ENCODE data around the gene FAM227B.
"Not testable (repeated sequence)": the region's sequence is repeated elsewhere in the genome, so short reads cannot be mapped to it uniquely, and the experiment has no call there.

The FAM227B gene

DNA sequence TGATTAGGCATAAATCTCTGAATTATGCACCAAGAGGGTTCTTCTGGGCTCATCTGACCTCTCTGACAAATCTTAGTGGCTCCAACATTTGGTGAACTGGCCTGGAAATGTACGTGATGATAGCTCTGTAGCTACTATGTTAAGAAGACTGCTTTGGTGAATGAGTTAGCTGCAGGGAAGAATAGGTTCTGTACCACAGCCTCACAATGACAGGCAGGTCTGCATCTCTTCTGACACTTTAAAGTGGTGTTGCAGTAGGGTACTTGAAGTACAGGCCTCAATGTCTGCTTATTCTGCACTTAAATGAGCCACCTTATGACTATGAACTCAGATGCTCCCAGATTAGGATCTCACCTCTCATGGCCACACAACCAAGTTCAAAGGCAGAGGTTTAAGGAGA lies 190.6 kb downstream of the FAM227B start:
- DNase-seq: no peak

DNA sequence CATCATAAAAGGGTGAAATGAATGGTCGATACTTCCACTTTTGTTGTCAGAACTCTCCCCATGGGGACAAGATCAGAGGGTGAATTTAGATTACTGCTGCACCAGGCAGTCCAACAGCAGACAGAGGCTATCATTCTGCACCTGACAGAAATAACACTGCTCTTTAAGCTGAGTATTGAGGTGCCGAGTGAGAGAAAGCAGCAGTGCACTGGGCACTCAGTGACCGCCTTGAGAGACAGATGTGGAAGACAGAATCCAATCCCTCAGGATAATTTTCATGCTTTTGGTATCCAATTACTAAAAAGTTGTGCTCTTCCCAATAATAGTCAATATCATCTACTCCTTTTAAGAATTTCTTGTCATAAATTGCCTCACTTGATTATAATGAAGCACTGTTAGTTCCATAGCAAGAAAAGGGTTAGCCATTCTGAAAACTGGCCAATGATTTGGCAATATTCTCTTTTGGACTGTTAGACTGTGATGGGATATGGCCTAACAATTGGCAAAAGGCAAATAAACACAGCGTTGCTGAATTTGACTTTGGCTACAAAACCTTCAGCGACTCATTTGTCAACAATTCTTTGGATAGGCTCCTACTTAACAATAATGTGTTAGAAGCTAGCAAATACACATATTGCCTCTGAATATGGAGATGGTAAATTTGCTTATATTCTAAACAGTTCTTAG lies 192.1 kb downstream of the FAM227B start:
- no peak for DNase-seq

DNA sequence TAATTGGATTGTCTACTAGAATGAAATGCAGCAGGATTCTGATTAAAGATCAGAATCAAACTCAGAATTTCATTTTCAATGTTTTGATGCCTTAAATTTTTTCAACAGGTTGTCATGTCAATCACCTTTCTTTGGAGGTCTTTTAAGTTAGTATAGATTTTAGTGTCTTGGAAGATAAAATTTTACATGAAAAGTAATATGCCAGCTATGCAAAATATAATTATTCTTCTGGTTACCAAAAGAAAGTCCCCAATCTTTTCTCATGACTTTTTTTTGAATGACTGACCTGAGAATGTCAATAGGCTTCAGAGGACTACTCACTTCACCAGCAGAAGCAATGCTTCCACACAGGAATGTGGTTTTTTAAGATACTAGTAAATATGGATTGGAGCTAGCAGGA lies 193.2 kb downstream of the FAM227B start:
- DNase-seq: no peak

DNA sequence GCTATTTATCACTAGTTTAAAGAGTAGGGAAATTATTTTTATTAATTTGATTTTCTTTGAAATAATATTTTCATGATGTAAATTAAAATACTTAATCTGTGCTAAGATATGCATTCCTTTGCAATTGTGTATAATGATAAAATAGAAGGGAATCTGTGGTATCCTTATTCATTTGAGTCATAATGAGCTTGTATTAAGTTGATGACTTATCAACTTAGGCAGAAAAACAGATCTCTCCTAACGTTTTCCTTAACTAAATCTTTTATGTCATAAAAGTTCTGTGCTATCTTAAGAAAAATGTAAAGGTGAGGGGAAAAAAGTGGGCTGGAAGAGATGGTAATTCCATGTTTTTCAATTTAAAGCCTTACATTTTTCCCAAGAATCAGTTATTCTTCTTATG lies 195.7 kb downstream of the FAM227B start:
- DNase-seq: no peak

DNA sequence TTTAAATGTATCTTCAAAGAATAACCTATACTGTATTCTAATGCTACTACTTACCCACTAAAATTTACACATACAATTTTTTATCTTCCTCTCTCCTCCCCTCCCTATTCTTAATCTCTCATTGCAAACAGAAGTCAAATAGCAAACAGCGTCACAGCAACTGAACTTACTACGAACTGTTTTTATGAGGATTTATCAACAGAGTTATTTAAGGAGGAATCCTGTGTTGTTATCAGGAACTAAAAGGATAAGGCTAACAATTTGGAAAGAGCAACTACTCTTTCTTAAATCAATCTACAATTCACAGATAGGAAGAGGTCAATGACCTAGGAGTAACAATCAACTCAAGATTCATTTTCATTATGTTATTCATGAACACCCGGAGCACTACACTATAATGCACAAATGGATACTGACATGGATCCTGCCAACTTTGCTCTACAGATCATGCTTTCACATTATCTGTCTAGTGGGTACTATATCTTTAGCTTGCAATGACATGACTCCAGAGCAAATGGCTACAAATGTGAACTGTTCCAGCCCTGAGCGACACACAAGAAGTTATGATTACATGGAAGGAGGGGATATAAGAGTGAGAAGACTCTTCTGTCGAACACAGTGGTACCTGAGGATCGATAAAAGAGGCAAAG lies 196.6 kb downstream of the FAM227B start:
- no peak for DNase-seq

DNA sequence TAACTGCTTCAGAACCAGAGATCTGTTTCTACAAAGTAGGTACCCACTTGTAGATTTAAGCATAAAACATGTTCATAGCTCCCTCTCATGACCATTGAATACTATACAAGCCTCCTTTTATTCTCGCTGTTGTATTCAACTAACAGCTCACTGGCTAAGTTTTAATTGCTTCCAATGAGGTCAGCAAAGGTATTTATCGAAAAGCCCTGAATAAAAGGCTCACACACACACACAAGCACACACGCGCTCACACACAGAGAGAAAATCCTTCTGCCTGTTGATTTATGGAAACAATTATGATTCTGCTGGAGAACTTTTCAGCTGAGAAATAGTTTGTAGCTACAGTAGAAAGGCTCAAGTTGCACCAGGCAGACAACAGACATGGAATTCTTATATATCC lies 197.6 kb downstream of the FAM227B start, which contains the start of gene FGF7:
Gene FGF7, plus strand, starts transcription at position 222 of the 400 bp plus-strand sequence. CDS start 1,056 bp downstream, outside the sequence.
- no peak for DNase-seq

DNA sequence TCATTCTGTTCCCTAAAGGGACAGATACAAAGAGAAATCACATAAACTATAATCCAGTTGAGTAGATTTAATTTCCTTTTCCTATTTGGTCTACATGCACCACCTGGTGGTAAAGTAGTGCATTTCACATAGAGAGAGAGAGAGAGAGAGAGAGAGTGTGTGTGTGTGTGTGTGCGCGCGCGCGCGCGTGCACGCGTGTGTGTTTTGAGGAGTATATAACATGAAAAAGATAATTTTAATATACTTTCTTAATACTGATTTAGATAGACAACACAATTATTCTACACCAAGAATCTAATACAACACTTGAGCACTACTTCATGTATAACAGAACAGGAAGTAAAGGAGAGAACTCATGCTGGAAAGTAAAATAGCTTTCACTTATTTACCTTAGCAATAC lies 198.6 kb downstream of the FAM227B start:
- peak; percentile 11 for DNase-seq

DNA sequence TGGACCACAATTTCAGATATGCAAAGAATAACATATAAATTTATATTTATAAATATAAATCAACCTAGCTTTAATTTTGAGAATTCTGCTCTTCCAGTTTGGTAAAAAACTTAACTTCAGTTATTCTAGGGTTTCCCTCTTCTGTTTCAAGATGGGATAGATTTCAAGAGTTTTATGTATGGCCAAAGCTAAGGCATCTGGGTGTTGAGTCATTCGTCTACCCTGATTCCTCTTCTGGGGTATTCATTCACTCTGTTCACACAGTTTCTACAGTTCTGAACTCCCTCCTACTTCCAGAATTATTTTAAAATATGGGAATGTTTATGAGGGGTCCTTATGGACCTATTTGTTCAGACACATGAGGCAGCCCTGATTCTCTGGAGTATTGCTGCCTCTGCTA lies 201.8 kb downstream of the FAM227B start:
- no peak for DNase-seq

DNA sequence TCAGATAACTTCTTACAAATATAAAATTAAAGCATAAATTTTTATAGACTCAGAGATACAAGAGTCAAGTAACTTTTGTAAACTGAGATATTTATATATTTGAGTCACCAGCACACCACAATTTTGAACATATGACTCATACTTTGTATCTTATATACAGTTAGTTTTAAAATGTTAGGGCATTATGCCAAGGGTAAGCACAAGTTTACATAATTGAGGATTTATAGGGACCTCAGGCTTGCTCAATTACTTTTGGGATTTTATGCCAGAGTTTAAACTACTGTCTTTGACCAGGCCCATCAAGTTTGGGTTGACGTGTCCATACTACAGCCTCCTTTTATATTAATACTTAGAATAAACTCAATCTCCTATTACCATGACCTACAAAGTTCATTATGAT lies 205.0 kb downstream of the FAM227B start:
- DNase-seq: no peak

DNA sequence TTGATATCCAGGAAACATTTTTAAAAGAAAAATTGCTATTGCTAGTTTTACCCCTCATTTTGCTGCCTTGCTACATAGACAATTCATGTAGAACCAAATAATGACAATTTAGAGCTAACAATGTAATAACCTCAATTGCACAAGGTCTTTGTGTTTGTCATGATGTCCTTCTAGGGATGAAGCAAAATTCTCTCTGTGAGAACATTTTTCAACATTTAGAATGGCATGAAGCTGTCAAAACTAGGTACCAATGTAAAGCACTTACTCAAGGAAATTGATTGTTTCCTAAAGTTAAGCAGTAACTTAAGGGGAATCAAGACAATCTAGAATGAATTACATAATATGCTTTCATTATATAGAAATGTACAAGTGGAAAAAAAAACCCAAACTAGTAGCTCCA lies 205.5 kb downstream of the FAM227B start:
- no peak for DNase-seq

DNA sequence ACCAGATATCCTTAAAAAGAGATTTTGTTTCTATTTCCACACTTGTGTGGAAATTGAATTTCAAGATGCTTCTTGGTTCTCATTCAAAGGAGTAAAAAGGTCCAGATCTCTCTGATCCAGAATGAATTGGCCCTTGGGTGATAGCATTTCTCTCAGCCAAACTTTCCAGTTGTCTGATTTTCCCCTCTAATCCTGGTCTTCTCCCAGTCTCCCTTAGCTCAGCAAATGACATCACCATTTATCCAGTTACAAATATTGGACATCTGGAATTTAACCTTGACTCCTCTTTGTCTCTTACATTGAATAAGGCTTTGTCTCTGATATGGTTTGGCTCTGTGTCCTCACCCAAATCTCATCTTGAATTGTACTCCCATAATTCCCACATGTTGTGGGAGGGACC lies 207.8 kb downstream of the FAM227B start:
- no peak for DNase-seq

DNA sequence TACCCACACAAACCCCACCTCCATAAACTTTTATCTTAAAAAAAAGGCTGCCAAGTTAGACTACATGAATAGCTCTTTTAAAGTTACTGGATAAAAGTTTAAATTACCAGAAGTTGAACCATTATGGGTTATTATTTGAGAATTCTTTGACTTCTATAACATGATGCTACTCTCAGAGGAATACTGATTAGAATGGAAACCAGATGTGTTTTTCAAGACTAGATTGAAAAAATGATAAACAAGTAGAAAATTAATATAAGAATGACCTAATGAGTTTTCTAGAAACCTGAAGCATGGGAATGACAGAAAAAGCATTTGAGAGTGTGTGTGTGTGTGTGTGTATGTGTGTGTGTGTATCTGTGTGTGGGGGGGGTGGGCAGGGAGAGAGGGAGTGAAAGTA lies 210.0 kb downstream of the FAM227B start:
- no peak for DNase-seq

DNA sequence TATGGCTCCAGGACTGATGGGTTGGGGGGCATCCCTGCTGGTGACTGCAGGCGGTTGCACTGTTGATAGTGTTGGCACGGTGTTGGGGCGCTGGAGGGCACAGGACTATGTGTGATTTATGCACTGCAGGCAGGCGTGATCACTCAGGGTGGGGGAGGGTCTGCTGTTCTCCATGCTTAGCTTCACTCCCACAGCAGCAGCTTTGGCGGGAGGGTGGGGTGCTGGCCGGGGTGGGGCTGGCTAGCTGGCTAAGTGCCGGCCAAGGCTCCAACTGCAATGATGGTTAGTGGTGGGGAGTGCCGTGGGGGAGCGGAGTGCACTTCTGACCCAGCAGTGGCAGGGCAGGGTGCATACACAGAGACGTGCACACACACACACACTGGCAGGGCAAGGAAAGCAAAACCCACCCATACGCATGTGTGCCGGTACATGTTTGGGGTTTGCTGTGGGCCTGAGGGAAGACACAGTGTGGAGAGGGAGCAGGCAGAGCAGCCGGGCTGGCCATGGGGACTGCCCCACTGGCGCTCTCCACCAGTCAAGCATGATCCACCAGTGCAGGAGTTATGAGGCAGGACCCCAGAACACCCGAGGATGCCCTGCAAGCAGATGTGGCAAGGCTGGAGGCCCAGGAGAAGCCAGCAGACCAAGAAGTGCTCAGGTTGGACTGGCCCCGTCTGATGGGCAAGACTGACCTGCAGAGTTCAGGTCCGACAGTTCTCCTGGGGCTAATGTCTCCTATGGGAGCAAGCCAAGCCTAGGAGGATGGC lies 214.1 kb downstream of the FAM227B start:
- no peak for DNase-seq

DNA sequence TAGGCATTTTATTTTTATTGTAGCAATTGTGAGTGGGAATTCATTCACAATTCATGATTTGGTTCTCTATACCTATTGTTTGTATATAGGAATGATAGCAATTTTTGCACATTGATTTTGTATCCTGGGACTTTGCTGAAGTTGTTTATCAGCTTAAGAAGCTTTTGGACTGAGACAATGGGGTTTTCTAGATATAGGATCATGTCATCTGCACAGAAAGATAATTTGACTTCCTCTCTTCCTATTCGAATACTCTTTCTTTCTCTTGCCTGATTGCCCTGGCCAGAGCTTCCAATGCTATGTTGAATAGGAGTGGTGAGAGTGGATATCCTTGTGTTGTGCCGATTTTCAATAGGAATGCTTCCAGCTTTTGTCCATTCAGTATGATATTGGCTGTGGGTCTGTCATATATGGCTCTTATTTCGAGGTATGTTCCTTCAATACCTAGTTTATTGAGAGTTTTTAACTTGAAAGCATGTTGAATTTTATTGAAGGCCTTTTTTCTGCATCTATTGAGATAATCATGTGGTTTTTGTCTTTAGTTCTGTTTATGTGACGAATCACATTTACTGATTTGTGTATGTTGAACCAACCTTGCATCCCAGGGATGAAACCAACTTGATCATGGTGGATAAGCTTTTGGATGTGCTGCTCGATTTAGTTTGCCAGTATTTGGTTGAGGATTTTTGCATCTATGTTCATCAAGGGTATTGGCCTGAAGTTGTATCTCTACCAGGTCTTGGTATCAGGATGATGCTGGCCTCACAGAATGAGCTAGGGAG lies 217.9 kb downstream of the FAM227B start:
- not testable (repeated sequence) for DNase-seq

DNA sequence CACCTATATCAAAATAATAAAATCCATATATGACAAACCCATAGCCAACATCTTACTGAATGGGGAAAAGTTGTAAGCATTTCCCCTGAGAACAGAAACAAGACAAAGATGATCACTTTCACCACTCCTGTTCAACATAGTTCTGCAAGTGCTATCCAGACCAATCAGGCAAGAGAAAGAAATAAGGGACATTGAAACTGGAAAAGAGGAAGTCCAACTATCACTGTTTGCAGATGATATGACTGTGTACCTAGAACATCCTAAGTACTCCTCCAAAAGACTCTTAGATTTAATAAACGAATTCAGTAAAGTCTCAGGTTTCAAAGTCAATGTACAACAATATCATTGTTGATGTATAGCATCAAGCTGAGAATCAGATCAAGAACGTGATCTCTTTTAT lies 233.1 kb downstream of the FAM227B start:
- DNase-seq: no peak

DNA sequence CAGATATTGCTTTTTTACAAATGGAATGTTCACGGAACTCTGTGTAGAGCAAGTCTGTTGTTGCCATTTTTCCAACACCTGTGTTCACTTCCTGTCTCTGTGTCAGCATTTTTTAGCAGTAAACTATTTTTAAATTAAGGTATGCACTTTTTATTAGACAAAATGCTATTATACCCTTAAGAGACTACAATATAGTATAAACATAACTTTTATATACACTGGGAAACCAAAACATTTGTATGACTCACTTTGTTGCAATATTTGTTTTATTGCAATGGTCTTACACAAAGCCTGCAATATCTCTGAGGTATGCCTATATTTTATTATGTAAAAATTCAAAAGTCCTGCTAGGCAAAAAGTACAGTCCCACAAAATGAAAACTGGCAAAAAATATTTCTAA lies 237.4 kb downstream of the FAM227B start:
- no peak for DNase-seq

DNA sequence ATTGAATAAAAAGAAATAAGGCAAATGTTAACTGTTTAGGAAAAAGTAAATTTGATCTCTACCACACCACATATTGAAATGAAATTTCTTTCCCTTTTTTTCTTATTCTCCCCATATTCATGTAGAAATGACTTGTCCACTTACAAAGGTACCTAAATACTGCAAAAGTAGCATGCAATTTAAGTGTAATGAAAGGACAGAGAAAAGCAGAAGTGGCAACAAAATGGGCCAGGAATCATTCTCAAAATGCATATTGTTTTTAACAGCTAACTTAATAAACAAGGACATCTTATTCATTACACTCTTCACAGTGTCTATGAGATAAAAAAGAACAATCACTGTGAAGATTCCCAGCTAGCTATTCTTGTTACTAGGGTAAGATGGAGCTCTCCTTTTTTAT lies 238.2 kb downstream of the FAM227B start:
- DNase-seq: no peak

DNA sequence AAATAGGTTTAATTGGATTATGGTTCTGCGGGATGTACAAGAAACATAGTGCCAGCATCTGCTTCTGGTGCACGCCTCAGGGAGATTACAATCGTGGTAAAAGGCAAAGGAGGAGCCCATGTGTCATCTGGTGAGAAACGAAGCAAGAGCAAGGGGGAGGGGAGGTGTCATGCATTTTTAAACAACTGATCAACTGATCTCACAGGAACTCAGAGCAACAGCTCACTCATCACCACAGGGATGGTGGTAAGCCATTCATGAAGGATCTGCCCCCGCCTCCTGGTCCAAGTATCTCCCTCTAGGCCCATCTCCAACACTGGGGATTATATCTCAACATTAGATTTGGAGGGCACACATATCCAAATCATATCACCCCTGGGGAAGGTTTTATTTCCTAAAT lies 239.7 kb downstream of the FAM227B start:
- DNase-seq: no peak

DNA sequence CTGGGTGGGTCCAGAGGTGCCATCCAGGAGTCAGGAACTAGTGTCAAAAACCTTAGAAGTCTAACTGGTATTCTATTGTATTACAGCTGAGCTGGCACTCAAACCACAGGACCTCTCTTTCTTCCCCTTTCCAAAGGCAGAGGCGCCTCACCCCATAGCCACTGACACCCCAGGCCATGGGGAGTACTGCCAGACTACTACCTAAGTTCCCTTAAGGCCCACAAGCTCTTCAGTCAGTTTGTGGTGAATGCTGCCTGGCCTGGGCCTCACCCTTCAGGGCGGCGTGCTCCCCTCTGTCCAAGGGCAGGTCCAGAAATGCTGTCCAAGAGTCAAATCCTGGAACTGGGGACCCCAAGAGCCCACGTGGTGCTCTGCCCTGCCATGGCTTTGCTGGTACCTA lies 240.6 kb downstream of the FAM227B start:
- DNase-seq: no peak

DNA sequence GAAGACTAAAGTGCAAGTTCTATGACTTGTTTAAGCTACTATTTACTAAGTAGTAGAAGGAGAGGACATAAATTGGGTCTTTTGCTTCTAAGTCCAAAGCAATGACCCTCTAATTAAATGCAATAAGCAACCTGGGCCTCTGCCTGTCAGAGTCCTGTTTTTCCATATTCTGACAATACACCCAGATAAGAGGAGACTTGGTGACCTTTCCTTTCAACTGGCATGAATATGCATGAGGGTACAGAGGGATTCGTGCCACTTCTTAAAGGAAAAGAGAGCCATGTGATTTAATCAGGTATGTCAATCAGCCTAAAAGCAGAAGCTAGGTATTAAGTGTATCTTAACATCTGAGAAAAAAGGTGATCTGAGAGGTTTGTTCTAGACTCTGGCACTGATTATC lies 248.3 kb downstream of the FAM227B start:
- DNase-seq: no peak

DNA sequence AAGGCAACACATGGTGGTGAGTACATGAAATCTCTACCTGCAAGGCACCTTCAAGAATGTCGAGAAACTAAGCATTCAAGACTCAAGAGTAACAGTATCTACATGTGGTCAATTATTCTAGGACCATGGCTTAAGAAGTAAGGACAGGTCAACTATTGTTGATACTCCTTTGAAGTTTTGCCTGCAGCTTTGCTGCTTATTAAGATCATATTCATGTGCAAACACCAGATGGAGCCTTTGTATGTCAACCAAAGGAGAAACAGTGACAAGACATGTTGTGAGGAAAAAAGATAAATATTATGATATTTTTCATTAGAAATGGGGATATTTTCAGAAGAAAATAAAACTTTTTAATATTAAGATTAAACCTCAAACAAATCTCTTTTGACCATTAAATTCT lies 249.8 kb downstream of the FAM227B start:
- no peak for DNase-seq

DNA sequence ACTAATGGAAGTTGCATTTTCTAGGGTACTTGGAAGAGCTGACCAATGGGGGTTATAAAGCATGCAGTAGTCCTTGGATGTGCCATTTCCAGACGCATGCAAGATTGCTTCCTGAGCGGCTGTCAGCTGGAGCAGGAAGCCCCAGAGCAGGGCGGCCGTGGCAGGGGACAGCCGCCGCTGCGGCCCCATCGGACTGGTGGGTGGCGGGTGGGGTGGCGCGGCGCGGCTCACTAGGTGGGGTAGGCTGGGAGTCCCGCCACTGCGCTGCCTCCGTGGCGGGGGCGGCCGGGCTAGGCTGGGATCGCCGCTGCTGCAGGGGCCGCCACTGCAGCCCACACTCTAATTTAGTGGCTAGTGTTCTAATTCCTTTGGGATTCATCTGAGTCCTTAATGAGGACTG lies 254.1 kb downstream of the FAM227B start:
- no peak for DNase-seq

DNA sequence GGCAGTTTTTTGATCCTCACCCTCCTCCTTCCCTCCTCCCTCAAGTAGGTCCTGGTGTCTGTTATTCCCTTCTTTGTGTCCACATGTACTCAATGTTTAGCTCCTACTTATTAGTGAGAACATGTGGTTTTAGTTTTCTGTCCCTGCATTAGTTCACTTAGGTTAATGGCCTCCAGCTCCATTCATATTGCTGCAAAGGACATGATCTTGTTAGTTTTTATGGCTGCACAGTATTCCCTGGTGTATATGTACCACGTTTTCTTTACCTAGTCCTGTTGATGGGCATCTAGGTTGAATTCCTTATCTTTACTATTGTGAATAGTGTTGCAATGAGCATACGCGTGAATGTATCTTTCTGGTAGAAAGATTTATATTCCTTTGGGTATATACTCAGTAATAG lies 259.2 kb downstream of the FAM227B start:
- DNase-seq: no peak
